ENCODE measurements around the gene TTC3. TPM values are rescaled to one million over a fixed set of nuclear protein-coding genes. Genes with fewer than 3 reads are reported as not detected.
"Not testable (repeated sequence)": the region's sequence is repeated elsewhere in the genome, so short reads cannot be mapped to it uniquely, and the experiment has no call there.

The TTC3 gene
- total RNA-seq = 177 and 302 TPM in 2 replicates

GRCh38 chr21:37072988-37073416 is at the start of gene TTC3, which contains the start of gene PIGP:
TSS of gene TTC3 (plus strand) at chr21:37073254. CDS start at chr21:37087258, 14,004 bp downstream.
TSS of gene PIGP (minus strand) at chr21:37073071. CDS start at chr21:37072515, 556 bp downstream.
- peak; percentile 70 for DNase-seq (ENCODE audit: low read depth)

- no peak for DNase-seq (ENCODE audit: low read depth)
Measured at GRCh38 chr21:37026499-37026898, 46.6 kb upstream of the TTC3 start.

- no peak for DNase-seq (ENCODE audit: low read depth)
Measured at GRCh38 chr21:37028570-37028969, 44.5 kb upstream of the TTC3 start.

- DNase-seq (ENCODE audit: low read depth) = no peak
Measured at GRCh38 chr21:37030864-37031263, 42.2 kb upstream of the TTC3 start.

GRCh38 chr21:37032293-37032692 is 40.8 kb upstream of the TTC3 start:
- no peak for DNase-seq (ENCODE audit: low read depth)

- DNase-seq (ENCODE audit: low read depth) = peak; percentile 55
Measured at GRCh38 chr21:37032877-37033471, 40.1 kb upstream of the TTC3 start.

- DNase-seq (ENCODE audit: low read depth) = not testable (repeated sequence)
Measured at GRCh38 chr21:37034394-37034793, 38.7 kb upstream of the TTC3 start.

- DNase-seq (ENCODE audit: low read depth) = no peak
Measured at GRCh38 chr21:37036177-37036576, 36.9 kb upstream of the TTC3 start.

GRCh38 chr21:37039411-37040075 is 33.5 kb upstream of the TTC3 start:
- no peak for DNase-seq (ENCODE audit: low read depth)

GRCh38 chr21:37040212-37040611 is 32.8 kb upstream of the TTC3 start:
- DNase-seq (ENCODE audit: low read depth) = no peak

GRCh38 chr21:37041706-37042271 is 31.3 kb upstream of the TTC3 start:
- no peak for DNase-seq (ENCODE audit: low read depth)

GRCh38 chr21:37043818-37044217 is 29.2 kb upstream of the TTC3 start:
- DNase-seq (ENCODE audit: low read depth) = no peak

GRCh38 chr21:37044643-37045042 is 28.4 kb upstream of the TTC3 start:
- no peak for DNase-seq (ENCODE audit: low read depth)

- no peak for DNase-seq (ENCODE audit: low read depth)
Measured at GRCh38 chr21:37045149-37045548, 27.9 kb upstream of the TTC3 start.

GRCh38 chr21:37045556-37045955 is 27.5 kb upstream of the TTC3 start:
- no peak for DNase-seq (ENCODE audit: low read depth)

- peak; percentile 71 for DNase-seq (ENCODE audit: low read depth)
Measured at GRCh38 chr21:37047079-37047478, 26.0 kb upstream of the TTC3 start.

GRCh38 chr21:37049741-37050140 is 23.3 kb upstream of the TTC3 start:
- not testable (repeated sequence) for DNase-seq (ENCODE audit: low read depth)

GRCh38 chr21:37055271-37055855 is 17.7 kb upstream of the TTC3 start:
- DNase-seq (ENCODE audit: low read depth) = no peak

GRCh38 chr21:37057614-37058013 is 15.4 kb upstream of the TTC3 start:
- DNase-seq (ENCODE audit: low read depth) = no peak

GRCh38 chr21:37058261-37058660 is 14.8 kb upstream of the TTC3 start:
- DNase-seq (ENCODE audit: low read depth) = no peak

GRCh38 chr21:37059181-37059580 is 13.9 kb upstream of the TTC3 start:
- DNase-seq (ENCODE audit: low read depth) = no peak

- peak; percentile 98 for DNase-seq (ENCODE audit: low read depth)
Measured at GRCh38 chr21:37060296-37060695, 12.8 kb upstream of the TTC3 start.
